Left renal cortex interstitium (tissue), 4 donors: ENCODE results near the gene AMY2B. TPM values are rescaled to one million over a fixed set of nuclear protein-coding genes. Genes with fewer than 3 reads are reported as not detected.
"Not testable (repeated sequence)": the region's sequence is repeated elsewhere in the genome, so short reads cannot be mapped to it uniquely, and the experiment has no call there.

Experiments
- DNase-seq, 4 donors: peaks; one replicate each; pipeline ENCODE4 v3.0.0-alpha.2; 2013; ENCODE audit warnings: low read depth in 4 of 4, low spot score in 2 of 4, missing footprints in 1 of 4
- polyA plus RNA-seq, 4 donors: library from polyadenylated mRNA; unstranded; fragments of 120-200 nt; gene quantifications; one replicate each; pipeline ENCODE4 v1.2.1, GENCODE V29; 2013; ENCODE audit not compliant: insufficient read length in 4 of 4

The AMY2B gene
- 10 to 100 TPM; 22.1 to 76.8 (median 39.4) TPM for polyA plus RNA-seq

- not testable (repeated sequence) for DNase-seq
Measured at GRCh38 chr1:103571289-103571688, at the start of gene AMY2B. Gene AMY2B (plus strand): TSS chr1:103571589. CDS start chr1:103571603, 14 bp downstream.

GRCh38 chr1:103523346-103523745 lies 48.0 kb upstream of the AMY2B start:
- DNase-seq = no peak

GRCh38 chr1:103525114-103525606 lies 46.2 kb upstream of the AMY2B start:
- DNase-seq = peak in 2 of 4 donors; percentile 12 to 19

- DNase-seq = peak; percentile 85 to 97 (median 90)
Measured at GRCh38 chr1:103525607-103526507, 45.5 kb upstream of the AMY2B start, which contains the start of gene RNPC3. Gene RNPC3 (plus strand): TSS chr1:103525699. CDS start chr1:103526071, 372 bp downstream.

- DNase-seq = no peak
Measured at GRCh38 chr1:103527331-103527730, 44.1 kb upstream of the AMY2B start.

- no peak for DNase-seq
Measured at GRCh38 chr1:103529746-103530145, 41.6 kb upstream of the AMY2B start.

- DNase-seq = no peak
Measured at GRCh38 chr1:103538226-103538625, 33.2 kb upstream of the AMY2B start.

- DNase-seq = no peak
Measured at GRCh38 chr1:103541431-103541830, 30.0 kb upstream of the AMY2B start.

GRCh38 chr1:103546496-103546895 lies 24.9 kb upstream of the AMY2B start:
- DNase-seq = no peak

GRCh38 chr1:103547840-103548239 lies 23.5 kb upstream of the AMY2B start:
- DNase-seq = no peak

- no peak for DNase-seq
Measured at GRCh38 chr1:103560427-103560826, 11.0 kb upstream of the AMY2B start.

- DNase-seq = not testable (repeated sequence)
Measured at GRCh38 chr1:103561124-103561523, 10.3 kb upstream of the AMY2B start.

- no peak for DNase-seq
Measured at GRCh38 chr1:103561643-103562395, 9.6 kb upstream of the AMY2B start.

- no peak for DNase-seq
Measured at GRCh38 chr1:103563056-103563455, 8.3 kb upstream of the AMY2B start.

GRCh38 chr1:103569493-103569892 lies 1.9 kb upstream of the AMY2B start:
- DNase-seq = no peak

GRCh38 chr1:103576065-103576464 lies 4.7 kb downstream of the AMY2B start:
- no peak for DNase-seq

GRCh38 chr1:103576784-103577183 lies 5.4 kb downstream of the AMY2B start:
- DNase-seq = not testable (repeated sequence)

GRCh38 chr1:103582464-103582863 lies 11.1 kb downstream of the AMY2B start:
- no peak for DNase-seq

- DNase-seq = no peak
Measured at GRCh38 chr1:103583887-103584286, 12.5 kb downstream of the AMY2B start.

- DNase-seq = no peak
Measured at GRCh38 chr1:103584537-103584936, 13.1 kb downstream of the AMY2B start.

GRCh38 chr1:103602740-103603139 lies 31.4 kb downstream of the AMY2B start:
- DNase-seq = not testable (repeated sequence)
